KOPT-K1 (cell line): Measurements from ENCODE around the gene ZFYVE28.

ENCODE experiments used
- H3K27ac ChIP-seq: fragments of 200-600 bp; sonication (generic); 2 replicates; pipeline ENCODE4 v1.5.1; 2016; ENCODE audit warnings: antibody characterized with exemption, mild to moderate bottlenecking, low read depth, low read length; ENCODE audit not compliant: poor library complexity, severe bottlenecking
- H3K36me3 ChIP-seq: fragments of 200-600 bp; sonication (generic); 2 replicates; pipeline ENCODE4 v1.5.1; 2017; ENCODE audit warnings: antibody characterized with exemption, mild to moderate bottlenecking, low read length, moderate library complexity; ENCODE audit not compliant: insufficient read depth
- H3K9me3 ChIP-seq: fragments of 200-600 bp; sonication (generic); 2 replicates; pipeline ENCODE4 v1.5.1; 2017; ENCODE audit warnings: antibody characterized with exemption, low read length, mild to moderate bottlenecking; ENCODE audit not compliant: insufficient read depth, poor library complexity, severe bottlenecking

Gene ZFYVE28

DNA sequence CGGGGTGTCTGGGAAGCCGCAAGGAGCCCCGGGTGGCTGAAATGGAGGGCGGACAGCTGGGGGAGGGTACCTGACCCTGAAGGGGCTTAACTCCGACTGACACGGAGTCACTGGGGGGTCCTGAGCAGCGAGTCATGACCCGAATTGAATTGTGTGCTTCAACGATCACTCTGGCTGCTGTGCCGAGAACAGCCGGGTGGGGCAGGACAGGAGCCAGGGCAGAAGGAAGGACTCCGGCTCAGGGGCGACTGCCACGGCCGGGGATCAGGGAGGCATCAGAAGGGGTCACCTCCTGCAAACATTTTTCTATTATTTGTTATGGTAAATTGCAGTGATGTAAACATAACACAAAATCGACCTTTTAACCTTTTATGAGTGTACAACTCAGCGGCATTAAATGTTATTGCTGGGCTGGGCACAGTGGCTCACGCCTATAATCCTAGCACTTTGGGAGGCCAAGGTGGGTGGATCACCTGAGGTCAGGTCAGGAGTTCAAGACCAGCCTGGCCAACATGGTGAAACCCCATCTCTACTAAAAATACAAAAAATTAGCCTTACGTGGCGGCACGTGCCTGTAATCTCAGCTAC is 21.6 kb downstream of the ZFYVE28 start:
- Histone ChIP-seq H3K36me3 (no peaks in the 10 kb centered on the region), H3K27ac (no peak overlapping the region), H3K9me3 (no peaks in the 10 kb centered on the region)

DNA sequence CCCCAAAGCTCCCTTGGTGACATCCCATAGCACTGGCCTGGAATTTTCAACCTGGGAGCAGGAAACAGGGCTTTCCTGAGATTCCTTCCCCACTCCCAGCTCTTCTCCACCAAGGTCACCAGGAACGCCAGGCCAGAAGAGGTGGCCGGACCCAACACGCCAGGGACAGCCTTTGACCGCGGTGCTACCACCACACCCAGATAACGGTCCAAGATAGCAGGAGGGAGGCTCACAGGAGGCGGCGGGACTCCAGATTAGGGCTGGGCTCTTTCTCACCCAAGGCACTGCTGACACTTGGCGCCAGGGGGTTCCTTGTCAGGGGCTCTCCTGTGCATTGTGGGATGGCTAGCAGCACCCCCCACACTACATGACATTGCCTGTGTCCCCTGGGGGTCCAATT is 22.9 kb downstream of the ZFYVE28 start:
- no peaks in the 10 kb centered on the region for H3K9me3 ChIP-seq
- no peaks in the 10 kb centered on the region for H3K36me3 ChIP-seq
- H3K27ac ChIP-seq = no peak overlapping the region

DNA sequence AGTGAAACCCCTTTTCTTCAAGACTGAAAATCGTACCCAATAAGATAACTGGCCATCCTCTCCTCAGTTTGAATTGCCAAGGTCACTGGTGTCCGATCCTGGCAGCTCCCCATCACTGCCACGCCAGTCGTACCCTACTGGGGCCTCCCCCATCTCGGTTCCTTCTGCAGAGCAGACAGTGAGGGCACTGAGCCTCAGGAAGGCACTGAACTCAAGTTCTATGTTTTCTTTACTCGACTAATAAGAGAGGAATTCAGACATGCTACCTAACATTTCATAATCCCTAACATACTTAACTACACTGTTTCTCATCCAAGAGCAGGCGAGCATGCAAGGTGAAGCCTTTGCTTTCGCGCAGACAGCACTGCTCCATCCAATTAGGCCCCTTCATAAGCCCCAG is 23.4 kb downstream of the ZFYVE28 start:
- Histone ChIP-seq H3K36me3 (no peaks in the 10 kb centered on the region), H3K27ac (no peak overlapping the region), H3K9me3 (no peaks in the 10 kb centered on the region)

DNA sequence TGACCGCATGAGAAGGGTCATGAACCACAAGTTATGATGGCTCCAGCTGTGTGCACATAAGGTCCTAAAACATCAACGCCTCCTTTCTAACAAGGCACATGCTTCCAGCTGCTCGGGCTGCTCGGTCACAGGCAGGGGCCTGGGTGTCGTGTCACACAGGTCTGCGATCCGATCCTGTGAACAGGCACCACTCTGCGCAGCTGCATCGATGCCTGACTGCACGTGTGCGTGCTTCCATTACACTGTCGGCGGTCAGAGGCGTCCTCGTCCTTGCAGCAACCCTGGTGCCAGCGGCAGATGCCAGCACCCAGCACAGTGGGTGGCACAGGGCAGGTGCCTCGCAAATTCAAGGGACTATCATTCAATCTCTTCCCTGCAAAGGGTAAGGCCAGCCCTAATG is 23.9 kb downstream of the ZFYVE28 start:
- H3K9me3 ChIP-seq = no peaks in the 10 kb centered on the region
- H3K27ac ChIP-seq = no peak overlapping the region
- H3K36me3 ChIP-seq = no peaks in the 10 kb centered on the region

DNA sequence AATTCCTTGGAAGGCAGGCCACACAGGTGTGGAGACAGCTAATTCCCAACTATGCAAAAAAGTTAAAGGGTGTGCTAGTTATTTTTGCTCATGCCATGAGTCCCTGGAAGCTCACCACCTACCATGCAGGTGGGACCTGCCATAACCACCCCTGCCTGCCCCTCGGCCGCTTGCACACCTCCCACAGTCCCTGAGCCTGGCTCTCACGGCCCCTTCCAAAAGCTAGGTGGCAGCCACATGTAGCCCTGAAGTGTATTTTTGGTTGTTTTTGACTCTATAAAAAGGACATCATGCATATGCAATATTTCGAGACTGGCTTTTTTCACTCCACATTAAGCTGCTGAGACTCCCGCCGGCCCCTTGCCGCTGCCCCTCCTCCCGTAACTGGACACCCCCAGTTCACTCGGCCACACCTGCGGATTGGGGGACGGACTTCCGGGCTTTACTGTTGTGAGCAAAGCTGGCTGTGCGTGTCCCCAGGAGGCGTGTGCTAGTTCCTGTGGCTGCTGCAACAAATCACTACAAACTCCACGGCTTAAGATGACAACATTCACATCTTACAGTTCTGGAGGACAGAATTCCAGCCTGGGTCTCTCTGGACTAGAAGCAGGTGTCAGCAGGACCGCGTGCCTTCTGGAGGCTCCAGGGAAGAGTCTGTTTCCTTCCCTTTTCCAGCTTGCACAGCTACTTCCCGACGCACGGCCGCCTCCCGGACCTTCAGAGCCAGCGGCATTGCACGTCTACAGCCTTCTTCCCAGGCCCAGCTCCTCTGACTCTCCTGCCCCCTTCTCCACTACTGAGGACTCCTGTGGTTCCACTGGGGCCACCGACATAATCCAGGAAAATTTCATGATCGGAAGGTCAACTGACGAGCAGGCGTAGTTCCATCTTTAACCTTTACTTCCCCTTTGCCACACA is 24.8 kb downstream of the ZFYVE28 start:
- Histone ChIP-seq H3K27ac (no peak overlapping the region), H3K36me3 (no peaks in the 10 kb centered on the region)

DNA sequence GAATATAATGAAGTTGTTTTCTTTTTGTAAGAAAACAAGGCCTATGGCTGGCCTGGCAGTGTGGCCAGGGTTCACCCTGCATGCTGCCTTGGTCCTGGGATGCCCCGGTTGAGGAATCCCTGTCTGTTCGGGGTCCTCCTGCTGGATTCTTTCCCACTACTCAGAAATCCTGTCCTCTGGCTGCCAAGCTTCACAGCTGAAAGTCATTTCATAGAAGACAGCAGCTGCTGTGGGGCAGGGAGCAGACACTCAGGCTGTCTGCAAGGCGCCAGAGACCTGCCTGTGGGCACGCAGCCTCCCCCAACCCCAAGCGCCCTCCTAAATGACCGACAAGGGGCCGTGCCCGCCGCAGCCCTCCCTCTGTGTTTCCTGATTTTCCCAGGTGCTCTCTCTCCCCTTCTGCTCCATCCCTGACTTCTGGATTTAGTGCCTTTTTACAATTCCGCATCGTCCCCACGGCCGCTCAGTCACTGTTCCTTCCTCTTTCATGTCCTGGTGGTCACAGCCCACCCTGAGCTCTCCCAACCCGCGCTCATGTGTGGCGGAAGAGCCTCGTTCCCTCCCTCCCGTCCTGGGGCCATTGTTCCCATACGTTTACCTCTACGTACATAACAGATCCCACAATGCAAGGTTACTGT is 27.5 kb downstream of the ZFYVE28 start:
- Histone ChIP-seq H3K9me3 (no peaks in the 10 kb centered on the region), H3K27ac (no peak overlapping the region), H3K36me3 (no peaks in the 10 kb centered on the region)

More for the DNA sequence above, 24.8 kb downstream of the ZFYVE28 start:
- no peaks in the 10 kb centered on the region for H3K9me3 ChIP-seq

DNA sequence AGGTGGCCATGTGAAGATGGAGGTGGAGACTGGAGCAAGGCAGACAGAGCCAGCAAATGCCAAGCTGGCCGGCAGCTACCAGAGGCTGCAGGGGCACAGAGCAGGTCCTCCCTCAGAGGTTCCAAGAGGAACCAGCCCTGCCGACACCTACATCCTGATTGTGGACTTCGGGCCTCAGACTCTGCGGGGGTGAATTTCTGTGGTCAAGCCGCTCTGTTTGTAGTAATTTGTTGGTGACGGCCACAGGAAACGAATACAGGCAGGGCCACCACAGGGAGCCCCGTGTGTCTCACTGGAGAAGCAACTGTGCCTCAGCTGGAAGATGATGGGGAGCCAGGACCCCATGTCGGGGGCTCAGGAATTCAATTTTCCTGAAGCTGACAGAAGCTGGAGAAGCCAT is 28.3 kb downstream of the ZFYVE28 start:
- Histone ChIP-seq H3K36me3 (no peaks in the 10 kb centered on the region), H3K27ac (no peak overlapping the region), H3K9me3 (no peaks in the 10 kb centered on the region)

DNA sequence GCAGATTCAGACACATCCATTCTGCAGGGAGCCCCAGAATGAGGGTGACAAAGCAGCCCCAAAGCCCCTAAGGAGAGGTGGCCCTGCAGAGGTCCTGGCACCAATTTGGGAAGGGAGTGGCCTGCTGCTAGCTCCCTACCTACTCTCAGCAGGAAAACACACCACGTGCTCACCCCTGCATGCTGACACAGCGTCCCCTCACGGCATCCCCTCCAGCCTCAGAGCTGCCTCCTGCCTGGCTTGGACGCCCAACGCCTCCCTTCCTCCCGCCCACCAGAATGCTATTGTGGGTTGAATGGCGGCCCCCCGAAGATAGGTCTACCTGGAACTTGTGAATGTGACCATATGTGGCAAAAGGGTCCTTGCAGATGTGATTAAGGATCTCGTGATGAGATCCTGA is 28.8 kb downstream of the ZFYVE28 start:
- H3K36me3 ChIP-seq = no peaks in the 10 kb centered on the region
- H3K9me3 ChIP-seq = no peaks in the 10 kb centered on the region
- no peak overlapping the region for H3K27ac ChIP-seq

DNA sequence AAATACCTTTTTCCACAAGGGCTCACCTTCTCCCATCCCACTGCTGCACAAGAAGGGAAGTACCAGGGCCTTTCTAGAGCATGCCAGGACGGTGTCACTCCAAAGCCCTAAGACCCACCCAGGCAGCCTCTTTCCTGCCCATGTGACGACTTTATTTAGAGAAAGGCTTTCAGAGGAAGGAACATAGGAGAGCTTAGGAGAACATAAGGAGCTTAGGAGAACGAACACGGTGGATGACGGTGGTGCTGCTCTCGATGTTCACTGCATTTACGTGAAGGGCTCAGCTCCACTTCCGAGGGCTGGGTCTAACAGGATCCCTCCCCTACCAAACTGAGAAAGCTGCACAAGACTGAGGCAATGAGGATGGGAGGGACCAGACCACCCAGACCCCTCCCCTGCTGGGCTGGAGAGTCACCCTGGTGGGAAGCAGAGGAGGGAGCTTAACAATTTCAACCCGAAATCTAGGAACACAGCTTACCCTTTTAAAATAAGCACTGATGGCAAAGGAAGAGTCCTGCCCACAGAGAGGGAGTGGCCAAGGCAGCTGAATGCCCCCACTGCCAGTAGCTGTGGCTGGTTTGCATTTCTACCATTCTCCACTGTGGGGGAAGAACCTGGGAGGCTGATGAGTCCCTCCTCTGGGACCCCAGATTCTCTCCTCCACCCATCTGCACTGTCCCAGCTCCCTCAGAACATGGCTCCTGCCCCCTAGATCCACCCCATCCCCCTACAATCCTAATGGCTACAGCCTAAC is 29.8 kb downstream of the ZFYVE28 start:
- H3K9me3 ChIP-seq = no peaks in the 10 kb centered on the region
- H3K36me3 ChIP-seq = no peaks in the 10 kb centered on the region
- no peak overlapping the region for H3K27ac ChIP-seq

DNA sequence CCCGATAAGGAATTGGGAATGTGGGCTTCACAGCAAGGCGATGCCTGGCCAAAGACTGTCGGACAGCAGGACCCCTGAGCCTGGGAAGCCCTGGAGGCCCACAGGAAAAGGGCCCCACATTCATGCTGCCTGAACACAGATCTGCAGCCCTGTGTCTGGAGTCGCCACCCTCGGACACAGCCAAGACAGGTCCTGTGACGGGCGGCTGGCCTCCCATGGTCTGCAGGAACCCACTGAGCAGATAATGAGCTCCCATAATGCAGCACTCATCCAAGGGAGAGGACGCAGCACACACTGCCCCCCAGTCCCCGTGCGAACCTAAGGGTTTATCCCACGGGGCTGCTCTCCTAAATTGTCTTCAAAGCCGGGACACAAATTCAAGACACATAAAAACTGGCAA is 30.6 kb downstream of the ZFYVE28 start:
- no peaks in the 10 kb centered on the region for H3K36me3 ChIP-seq
- H3K27ac ChIP-seq = no peak overlapping the region
- H3K9me3 ChIP-seq = no peaks in the 10 kb centered on the region

DNA sequence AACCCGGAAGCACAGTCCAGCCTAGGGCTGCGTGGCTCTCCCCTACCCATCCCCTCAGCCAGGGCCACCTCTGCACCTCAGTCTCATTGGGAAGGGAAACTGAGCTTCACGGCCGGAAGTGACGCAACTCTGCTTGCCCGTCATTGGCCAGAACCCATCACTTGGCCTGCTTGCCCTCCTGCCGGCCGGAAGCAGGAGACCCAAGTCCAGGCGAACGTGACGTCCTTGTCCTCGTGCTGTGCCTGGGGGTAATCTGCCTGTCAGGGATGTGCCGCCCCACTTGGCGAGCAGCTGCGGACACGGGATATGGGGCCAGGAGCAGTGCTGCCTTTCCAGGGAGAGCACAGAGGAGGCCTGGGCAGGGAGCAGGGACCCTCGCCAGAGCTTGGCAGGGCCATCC is 31.2 kb downstream of the ZFYVE28 start:
- no peaks in the 10 kb centered on the region for H3K36me3 ChIP-seq
- no peak overlapping the region for H3K27ac ChIP-seq
- no peaks in the 10 kb centered on the region for H3K9me3 ChIP-seq

DNA sequence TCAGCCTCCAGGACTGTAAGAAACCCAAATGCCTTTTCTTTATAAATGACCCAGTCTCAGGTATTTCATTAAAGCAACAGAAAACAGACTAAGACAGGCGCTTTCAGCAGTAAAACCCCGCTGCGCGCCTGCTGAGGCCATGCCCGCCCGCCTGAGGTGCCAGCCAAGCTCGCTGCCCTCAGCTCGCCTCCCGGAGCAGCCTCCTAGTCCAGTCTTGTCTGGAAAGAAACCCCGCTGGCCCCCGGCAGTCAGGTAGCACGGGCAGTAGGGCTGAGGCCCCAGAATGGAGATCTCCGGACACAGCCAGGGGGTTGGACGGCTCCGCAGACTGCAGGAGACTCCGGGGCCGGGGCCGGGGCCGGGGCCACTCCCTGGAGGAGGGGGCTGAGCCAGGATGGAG is 31.7 kb downstream of the ZFYVE28 start:
- Histone ChIP-seq H3K9me3 (no peaks in the 10 kb centered on the region), H3K27ac (no peak overlapping the region), H3K36me3 (no peaks in the 10 kb centered on the region)

DNA sequence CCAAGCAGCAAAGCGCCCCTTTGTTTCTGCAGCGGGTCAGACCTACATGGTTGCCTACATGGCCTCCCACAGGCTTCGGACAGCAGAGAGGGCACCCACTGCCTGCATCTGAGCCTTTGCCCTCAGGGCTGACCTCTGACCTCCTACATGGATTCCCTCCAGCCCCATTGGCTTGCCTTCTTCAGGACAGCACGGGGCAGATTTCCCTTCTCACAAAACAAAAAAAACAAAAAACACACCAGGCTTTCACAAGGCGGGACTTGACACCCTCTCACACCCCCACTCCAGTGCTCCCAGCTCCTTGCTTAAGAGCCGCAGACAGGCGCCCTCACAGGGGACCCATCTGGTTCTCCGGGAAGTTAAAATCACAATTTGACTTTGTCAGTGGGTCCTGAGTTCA is 32.9 kb downstream of the ZFYVE28 start:
- Histone ChIP-seq H3K9me3 (no peaks in the 10 kb centered on the region), H3K27ac (no peak overlapping the region), H3K36me3 (no peaks in the 10 kb centered on the region)

DNA sequence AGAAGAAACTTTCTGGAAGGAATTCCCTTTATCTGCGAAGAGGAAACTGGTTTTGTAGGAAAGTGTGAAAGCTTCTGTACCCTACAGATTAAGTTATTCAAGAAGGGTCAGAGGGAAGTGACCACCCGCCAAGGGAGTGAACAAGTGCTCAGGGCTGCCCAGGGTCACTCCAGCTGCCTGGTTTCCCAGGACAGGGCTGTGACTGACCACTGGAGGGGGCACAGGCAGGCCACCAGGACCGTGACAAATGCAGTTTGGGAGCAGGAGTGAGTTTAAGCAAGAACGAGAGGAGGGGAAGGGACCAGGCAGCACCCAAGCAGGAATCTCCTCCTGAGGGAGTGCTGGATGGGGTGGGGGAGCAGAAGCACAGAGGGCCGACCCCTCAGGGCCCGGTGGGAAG is 34.2 kb downstream of the ZFYVE28 start:
- no peak overlapping the region for H3K27ac ChIP-seq
- H3K36me3 ChIP-seq = no peaks in the 10 kb centered on the region
- no peaks in the 10 kb centered on the region for H3K9me3 ChIP-seq

DNA sequence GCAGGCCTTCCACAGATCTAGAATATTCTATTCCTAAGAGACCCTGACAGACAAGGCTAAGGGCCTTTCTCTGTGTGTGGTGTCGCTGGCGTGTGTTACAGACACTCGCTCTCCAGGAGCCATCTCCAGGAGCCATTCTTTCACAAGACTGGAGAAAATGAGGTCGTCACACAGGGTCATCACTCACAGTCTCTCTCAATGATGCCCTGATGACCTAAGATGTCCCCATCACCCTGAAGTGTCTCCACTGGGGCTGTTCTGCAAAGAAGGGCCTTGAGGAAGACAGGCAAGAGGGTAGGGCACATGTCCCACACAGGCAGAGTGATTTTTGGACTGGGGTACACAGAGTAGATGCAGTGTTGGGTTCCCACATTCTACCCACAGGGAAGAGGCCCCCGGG is 34.7 kb downstream of the ZFYVE28 start:
- no peaks in the 10 kb centered on the region for H3K36me3 ChIP-seq
- H3K27ac ChIP-seq = no peak overlapping the region
- H3K9me3 ChIP-seq = no peaks in the 10 kb centered on the region
